H9 (cell line): ENCODE results near the gene TCN2. TPM values are rescaled to one million over a fixed set of nuclear protein-coding genes. Genes with fewer than 3 reads are reported as not detected.

Experiments
- DNase-seq: peaks from one replicate; pipeline ENCODE4 v3.0.0-alpha.2; 2017
- H2AFZ ChIP-seq: one replicate; pipeline ENCODE4 v1.6.1; 2013; ENCODE audit warnings: mild to moderate bottlenecking, low read length, control low read depth, moderate library complexity
- H2AK5ac ChIP-seq: 2 replicates; pipeline ENCODE4 v1.6.1; 2013; ENCODE audit warnings: low read length, control low read depth, mixed read lengths; ENCODE audit not compliant: insufficient read length
- H2BK120ac ChIP-seq: one replicate; pipeline ENCODE4 v1.6.1; 2013; ENCODE audit warnings: low read depth, mild to moderate bottlenecking, low read length, control low read depth, inconsistent platforms; ENCODE audit not compliant: poor library complexity, severe bottlenecking
- H2BK12ac ChIP-seq: 2 replicates; pipeline ENCODE4 v1.6.1; 2013; ENCODE audit warnings: low read length, control low read depth, mixed read lengths, low read depth; ENCODE audit not compliant: insufficient read length
- H2BK15ac ChIP-seq: 2 replicates; pipeline ENCODE4 v1.6.1; 2013; ENCODE audit warnings: low read depth, low read length, control low read depth
- H2BK20ac ChIP-seq: one replicate; pipeline ENCODE4 v1.6.1; 2013; ENCODE audit warnings: low read depth, mild to moderate bottlenecking, low read length, control low read depth, inconsistent platforms; ENCODE audit not compliant: poor library complexity, severe bottlenecking
- H2BK5ac ChIP-seq: 2 replicates; pipeline ENCODE4 v1.6.1; 2013; ENCODE audit warnings: low read length, control low read depth, mixed read lengths; ENCODE audit not compliant: insufficient read length
- H3K14ac ChIP-seq: 2 replicates; pipeline ENCODE4 v1.6.1; 2013; ENCODE audit warnings: low read length, control low read depth; ENCODE audit not compliant: insufficient read depth
- H3K18ac ChIP-seq: 2 replicates; pipeline ENCODE4 v1.6.1; 2013; ENCODE audit warnings: low read depth, mild to moderate bottlenecking, mixed read lengths, low read length, control low read depth; ENCODE audit not compliant: insufficient read length
- H3K23ac ChIP-seq: 2 replicates; pipeline ENCODE4 v1.6.1; 2013; ENCODE audit warnings: low read length, control low read depth, mixed read lengths, low read depth; ENCODE audit not compliant: insufficient read length
- H3K23me2 ChIP-seq: 2 replicates; pipeline ENCODE4 v1.6.1; 2013; ENCODE audit warnings: low read depth, mild to moderate bottlenecking, mixed read lengths, low read length, control low read depth; ENCODE audit not compliant: insufficient read length, poor library complexity, severe bottlenecking
- H3K27ac ChIP-seq: 2 replicates; pipeline ENCODE4 v1.5.1; 2013; ENCODE audit warnings: low read length, control low read depth, mixed read lengths, low read depth; ENCODE audit not compliant: insufficient read length
- H3K27me3 ChIP-seq: 2 replicates; pipeline ENCODE4 v1.6.1; 2013; ENCODE audit warnings: low read length, control low read depth, inconsistent platforms; ENCODE audit not compliant: insufficient read depth
- H3K4ac ChIP-seq: 2 replicates; pipeline ENCODE4 v1.6.1; 2013; ENCODE audit warnings: low read depth, mild to moderate bottlenecking, control low read depth, inconsistent platforms, low read length, moderate library complexity
- H3K4me1 ChIP-seq: 2 replicates; pipeline ENCODE4 v1.6.1; 2013; ENCODE audit warnings: low read length, control low read depth, inconsistent platforms; ENCODE audit not compliant: insufficient read depth
- H3K4me2 ChIP-seq: 2 replicates; pipeline ENCODE4 v1.6.1; 2013; ENCODE audit warnings: low read length, control low read depth, mixed read lengths; ENCODE audit not compliant: insufficient read length, insufficient read depth
- H3K56ac ChIP-seq: 2 replicates; pipeline ENCODE4 v1.6.1; 2013; ENCODE audit warnings: low read depth, mild to moderate bottlenecking, mixed read lengths, low read length, control low read depth; ENCODE audit not compliant: insufficient read length
- H3K79me1 ChIP-seq: 2 replicates; pipeline ENCODE4 v1.6.1; 2013; ENCODE audit warnings: low read depth, mild to moderate bottlenecking, moderate library complexity, low read length, control low read depth, inconsistent platforms; ENCODE audit not compliant: insufficient read depth, poor library complexity, severe bottlenecking
- H3K79me2 ChIP-seq: 2 replicates; pipeline ENCODE4 v1.6.1; 2013; ENCODE audit warnings: low read length, control low read depth, inconsistent platforms; ENCODE audit not compliant: insufficient read depth
- H3K9ac ChIP-seq: 2 replicates; pipeline ENCODE4 v1.6.1; 2013; ENCODE audit warnings: low read length, control low read depth, mixed read lengths; ENCODE audit not compliant: insufficient read length; ENCODE audit errors: extremely low read depth
- H3K9me3 ChIP-seq: one replicate; pipeline ENCODE4 v1.6.1; 2013; ENCODE audit warnings: low read depth, low read length, inconsistent platforms; ENCODE audit not compliant: control insufficient read depth
- H3T11ph ChIP-seq: one replicate; pipeline ENCODE4 v1.6.1; 2013; ENCODE audit warnings: mild to moderate bottlenecking, low read length, control low read depth, inconsistent platforms
- H4K20me1 ChIP-seq: one replicate; pipeline ENCODE4 v1.6.1; 2013; ENCODE audit not compliant: control insufficient read depth, insufficient read length, insufficient read depth
- H4K5ac ChIP-seq: 2 replicates; pipeline ENCODE4 v1.6.1; 2013; ENCODE audit warnings: low read depth, mild to moderate bottlenecking, mixed read lengths, low read length, control low read depth; ENCODE audit not compliant: insufficient read length
- H4K8ac ChIP-seq: replicated peaks from 2 replicates; pipeline ENCODE4 v1.6.1; 2013; ENCODE audit warnings: low read length, control low read depth, mixed read lengths, low read depth; ENCODE audit not compliant: insufficient read length
- H4K91ac ChIP-seq: 2 replicates; pipeline ENCODE4 v1.6.1; 2013; ENCODE audit warnings: low read depth, mild to moderate bottlenecking, moderate library complexity, mixed read lengths, low read length, control low read depth; ENCODE audit not compliant: insufficient read length
- H3K27ac Mint-ChIP-seq, 3 experiments: 2 replicates in 2 of 3; 3 replicates in 1 of 3; pipeline ENCODE4 v1.8.0; 2020 to 2021; ENCODE audit warnings: mixed read lengths in 3 of 3, mild to moderate bottlenecking in 1 of 3, moderate library complexity in 1 of 3
- H3K27me3 Mint-ChIP-seq: 2 replicates; pipeline ENCODE4 v1.8.0; 2021; ENCODE audit warnings: low read depth, mild to moderate bottlenecking, moderate library complexity, mixed read lengths
- H3K36me3 Mint-ChIP-seq, 3 experiments: 2 replicates in 2 of 3; 3 replicates in 1 of 3; pipeline ENCODE4 v1.8.0; 2020 to 2021; ENCODE audit warnings: low read depth in 3 of 3, mixed read lengths in 3 of 3; ENCODE audit not compliant: insufficient read depth in 1 of 3
- H3K4me1 Mint-ChIP-seq, 2 experiments: 2 replicates each; pipeline ENCODE4 v1.8.0; 2020; ENCODE audit warnings: mixed read lengths in 2 of 2
- H3K4me3 Mint-ChIP-seq, 2 experiments: 2 replicates in 1 of 2; 3 replicates in 1 of 2; pipeline ENCODE4 v1.8.0; 2020 to 2021; ENCODE audit warnings: mild to moderate bottlenecking in 2 of 2, mixed read lengths in 2 of 2, moderate library complexity in 1 of 2
- H3K9me3 Mint-ChIP-seq, 2 experiments: 2 replicates in 1 of 2; 3 replicates in 1 of 2; pipeline ENCODE4 v1.8.0; 2020; ENCODE audit warnings: mild to moderate bottlenecking in 2 of 2, mixed read lengths in 2 of 2, moderate library complexity in 1 of 2
- CTCF ChIP-seq: fragments of 200-600 bp; sonication (generic); conservative IDR thresholded peaks from 3 replicates; pipeline ENCODE4 v1.8.0; 2021; ENCODE audit warnings: antibody characterized with exemption, mild to moderate bottlenecking
- whole genome bisulfite sequencing: extraction: QIAGEN DNeasy Blood & Tissue Kit; methylation state at CpG from one replicate; pipeline ENCODE4 v1.1.7; 2013; ENCODE audit warnings: missing lambda C conversion rate, low lambda C conversion rate, mixed read lengths; ENCODE audit not compliant: insufficient read length; ENCODE audit errors: extremely low coverage; 5-methylcytosine and 5-hydroxymethylcytosine counted together
- total RNA-seq: library from RNA; stranded (reverse); gene quantifications from 2 replicates; pipeline ENCODE4 v1.2.1, GENCODE V29; 2021

Gene TCN2
- total RNA-seq, 1 experiment from 2014 or later, result 42.2 TPM

- H3K36me3 Mint-ChIP-seq, result peaks cover 0 to 13% (median 10%) of the 10 kb centered on the region in 3 experiments; a peak in 4 of 7 replicates
- H3K9me3 ChIP-seq, result no peaks in the 10 kb centered on the region
- H3K56ac ChIP-seq, result no peak overlapping the region
- no peak overlapping the region for H3K14ac ChIP-seq
- H3K79me2 ChIP-seq, result no peaks in the 10 kb centered on the region
- H2AFZ ChIP-seq, result no peak overlapping the region
- no peak for DNase-seq
- no peak overlapping the region for H3K4me3 Mint-ChIP-seq
- H2AK5ac ChIP-seq, result no peak overlapping the region
- H3K27me3 ChIP-seq, result peaks cover 6% of the 10 kb centered on the region; the same call in 1 of the 2 replicates
- no peak overlapping the region for H2BK15ac ChIP-seq
- TF ChIP-seq CTCF, result no peak
- no peak overlapping the region for H4K5ac ChIP-seq
- no peak overlapping the region; a peak in 1 of 7 replicates for H3K27ac Mint-ChIP-seq
- H4K20me1 ChIP-seq, result no peaks in the 10 kb centered on the region
- H3K4me1 ChIP-seq, result peaks cover 2% of the 10 kb centered on the region; the same call in 1 of the 2 replicates
- no peak overlapping the region for H2BK12ac ChIP-seq
- no peak overlapping the region for H3K9ac ChIP-seq
- H4K91ac ChIP-seq, result no peak overlapping the region
- H3K18ac ChIP-seq, result no peak overlapping the region
- H2BK5ac ChIP-seq, result no peak overlapping the region
- no peak overlapping the region for H3T11ph ChIP-seq
- peaks cover 16% of the 10 kb centered on the region for H3K23me2 ChIP-seq
- no peaks in the 10 kb centered on the region for H3K9me3 Mint-ChIP-seq
- H4K8ac ChIP-seq, result no peak overlapping the region
- no CpG with 5 or more reads among the region's 2 CpGs for WGBS
- no peak overlapping the region for H3K4me2 ChIP-seq
- H3K27me3 Mint-ChIP-seq, result peaks cover 40% of the 10 kb centered on the region
- H2BK20ac ChIP-seq, result no peak overlapping the region
- no peak overlapping the region for H3K27ac ChIP-seq
- peaks cover 15 to 16% of the 10 kb centered on the region in 2 experiments for H3K4me1 Mint-ChIP-seq
- no peak overlapping the region for H3K4ac ChIP-seq
- no peak overlapping the region for H2BK120ac ChIP-seq
- no peak overlapping the region for H3K23ac ChIP-seq
- H3K79me1 ChIP-seq, result no peaks in the 10 kb centered on the region
These were observed 58.3 kb downstream of the TCN2 start for GRCh38 chr22:30665266-30665665.
